GM12891 (cell line): ENCODE results near the gene ARHGAP15.

Source experiments
- DNase-seq: peaks from one replicate; pipeline ENCODE4 v3.0.0; 2011; ENCODE audit warnings: low spot score; ENCODE audit not compliant: insufficient read length
- FAIRE-seq: peaks from 2 replicates; lab custom pipeline; 2011; peaks lifted over from hg19 to GRCh38; lab: Jason Lieb, UNC
- PAX5 ChIP-seq: IDR thresholded peaks from 2 replicates; pipeline ENCODE4 v1.6.1; 2011; ENCODE audit warnings: low read length, moderate library complexity, mild to moderate bottlenecking; ENCODE audit not compliant: insufficient read depth, severe bottlenecking
- POLR2A ChIP-seq: IDR thresholded peaks from 2 replicates; pipeline ENCODE4 v1.6.1; 2011; ENCODE audit warnings: low read depth, low read length, control low read depth
- POLR2AphosphoS5 ChIP-seq: IDR thresholded peaks from 2 replicates; pipeline ENCODE4 v1.6.1; 2011; ENCODE audit warnings: low read depth, low read length, control low read depth
- POU2F2 ChIP-seq: IDR thresholded peaks from 2 replicates; pipeline ENCODE4 v1.6.1; 2011; ENCODE audit warnings: low read depth, mild to moderate bottlenecking, control low read depth, low read length, moderate library complexity
- SPI1 ChIP-seq: IDR thresholded peaks from 2 replicates; pipeline ENCODE4 v1.6.1; 2011; ENCODE audit warnings: low read depth, low read length, control low read depth
- TAF1 ChIP-seq: IDR thresholded peaks from 2 replicates; pipeline ENCODE4 v1.6.1; 2011; ENCODE audit warnings: low read depth, low read length, control low read depth

The ARHGAP15 gene

DNA sequence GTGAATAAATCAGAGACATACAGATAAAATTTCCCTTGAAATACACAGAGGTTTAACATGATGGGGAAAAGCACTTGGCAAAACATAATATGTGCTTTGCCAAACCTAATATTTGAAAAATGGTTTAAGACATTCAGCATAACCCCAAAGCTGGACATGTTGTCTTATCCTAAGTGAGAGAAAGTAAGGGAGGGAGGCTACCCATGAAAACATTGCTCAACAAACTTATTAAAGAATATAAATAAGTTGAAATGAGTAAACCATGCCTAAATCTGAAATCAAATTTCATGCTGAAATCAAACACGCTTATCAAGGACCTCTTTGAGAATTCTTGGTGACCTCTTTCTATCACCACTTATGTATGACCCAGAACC, 81.2 kb downstream of the ARHGAP15 start:
- TF ChIP-seq POLR2A (no peak), SPI1 (no peak), PAX5 (no peak), POLR2AphosphoS5 (no peak)
- no peak for FAIRE-seq
- DNase-seq: no peak

DNA sequence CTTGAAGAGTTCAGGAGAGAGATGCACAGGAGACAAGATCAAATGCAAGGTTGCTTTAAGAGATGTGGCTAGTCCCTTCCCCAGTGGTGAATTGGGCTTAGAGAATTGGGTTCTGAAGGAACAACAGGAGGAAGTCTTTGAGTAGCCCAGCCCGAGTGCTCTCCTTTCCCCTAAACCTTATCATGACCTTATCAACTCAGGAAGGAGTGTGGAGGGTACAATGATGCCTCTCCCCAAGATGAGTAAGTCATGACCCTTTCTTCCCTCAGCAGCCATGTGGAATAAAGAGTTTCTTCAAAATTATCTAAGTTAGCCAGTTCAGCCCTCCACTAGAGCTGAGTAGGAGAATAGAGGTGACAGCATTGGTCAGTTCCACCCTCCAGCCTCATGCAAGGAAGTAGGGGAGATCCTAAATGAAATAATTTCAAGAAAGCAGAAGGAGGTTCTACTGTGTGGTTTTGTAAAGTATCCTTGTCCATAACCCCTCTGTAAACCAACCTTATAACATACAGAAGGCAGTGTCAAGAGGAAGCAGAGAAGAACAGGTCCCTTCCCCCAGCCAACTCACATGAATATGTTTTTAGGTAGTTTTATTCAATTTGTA, 88.4 kb downstream of the ARHGAP15 start:
- no peak for FAIRE-seq
- TF ChIP-seq POLR2A: no peak
- TF ChIP-seq POLR2AphosphoS5: no peak
- no peak for TF ChIP-seq SPI1
- TF ChIP-seq PAX5: no peak
- TF ChIP-seq POU2F2: no peak
- no peak for TF ChIP-seq TAF1
- DNase-seq: no peak

GRCh38 chr2:143218621-143219020, 89.4 kb downstream of the ARHGAP15 start:
- DNase-seq (no peak), FAIRE-seq (peak; percentile 78)
- TF ChIP-seq TAF1: no peak
- no peak for TF ChIP-seq POU2F2
- no peak for TF ChIP-seq POLR2A

- DNase-seq (no peak), FAIRE-seq (no peak)
- TF ChIP-seq POLR2AphosphoS5 (no peak), TAF1 (no peak), SPI1 (no peak), PAX5 (no peak)
These were observed 90.0 kb downstream of the ARHGAP15 start for GRCh38 chr2:143219266-143219665.

- no peak for TF ChIP-seq POU2F2
- no peak for TF ChIP-seq POLR2AphosphoS5
- no peak for TF ChIP-seq POLR2A
- TF ChIP-seq TAF1: no peak
- no peak for TF ChIP-seq PAX5
- TF ChIP-seq SPI1: no peak
- DNase-seq (no peak), FAIRE-seq (no peak)
These were observed 94.3 kb downstream of the ARHGAP15 start for GRCh38 chr2:143223556-143223955.

- TF ChIP-seq TAF1 (no peak), SPI1 (no peak), POLR2AphosphoS5 (no peak), PAX5 (no peak), POU2F2 (no peak), POLR2A (no peak)
- DNase-seq (no peak), FAIRE-seq (no peak)
These were observed 96.7 kb downstream of the ARHGAP15 start for GRCh38 chr2:143225931-143226330.

DNA sequence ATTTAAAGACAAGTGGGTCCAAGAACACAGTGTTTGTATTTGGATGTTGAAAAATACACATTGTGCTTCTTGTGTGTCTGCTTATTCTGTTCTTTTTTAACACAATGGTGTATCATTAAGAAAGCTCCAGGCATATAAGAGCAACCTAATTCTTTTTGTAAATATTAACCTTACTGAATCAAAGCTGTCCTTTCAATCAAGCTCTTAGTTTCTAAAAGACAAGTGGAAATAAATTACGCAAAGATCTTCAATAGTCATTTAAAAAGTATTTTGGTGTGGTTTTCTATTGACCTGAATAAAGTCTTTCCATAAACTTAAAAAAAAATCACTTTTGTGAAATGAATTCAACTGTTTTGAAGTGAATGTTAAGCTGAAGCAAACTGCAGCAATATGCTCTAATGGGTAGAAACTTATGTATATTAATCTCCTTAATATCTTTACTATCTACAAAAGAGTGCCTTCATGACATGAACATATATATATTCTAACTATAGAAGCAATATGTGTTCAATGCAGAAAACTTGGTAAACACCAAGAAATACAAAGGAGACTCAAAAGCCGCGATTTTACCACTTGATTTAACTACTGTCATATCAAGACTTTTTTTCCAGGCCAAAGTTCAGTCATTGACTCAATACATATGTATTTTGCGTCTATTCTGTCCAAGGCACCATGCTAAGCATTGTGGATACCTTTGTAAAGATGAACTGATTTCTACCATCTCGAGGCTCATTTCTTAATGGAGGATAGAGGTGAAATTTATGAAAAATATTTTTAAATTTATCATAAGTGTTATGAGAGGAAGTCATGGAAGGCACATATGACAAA, 97.7 kb downstream of the ARHGAP15 start:
- FAIRE-seq (no peak), DNase-seq (no peak)
- TF ChIP-seq POU2F2: no peak
- no peak for TF ChIP-seq SPI1
- no peak for TF ChIP-seq POLR2A

DNA sequence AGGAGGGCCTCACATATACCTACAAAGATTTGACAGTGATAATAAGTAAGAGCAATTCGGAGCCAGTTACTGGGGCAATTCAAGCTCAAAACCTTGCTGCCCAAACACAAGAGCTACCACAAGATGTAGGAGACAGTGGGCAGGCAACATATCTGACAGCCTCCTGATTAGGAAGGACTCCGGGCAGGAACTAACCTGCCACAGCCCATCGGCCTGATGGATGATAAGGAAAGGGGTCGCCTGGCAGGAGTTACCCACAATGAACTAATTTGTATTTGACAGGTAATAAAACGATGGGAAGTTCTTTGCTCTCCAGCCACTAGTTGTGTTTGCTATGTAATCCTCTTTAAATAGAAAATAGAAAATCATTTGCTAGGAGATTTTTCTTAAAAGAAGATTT, 100.2 kb downstream of the ARHGAP15 start:
- DNase-seq (no peak), FAIRE-seq (no peak)
- TF ChIP-seq POLR2A (no peak), POLR2AphosphoS5 (no peak), POU2F2 (no peak), TAF1 (no peak), SPI1 (no peak), PAX5 (no peak)

- FAIRE-seq: no peak
- DNase-seq: no peak
- TF ChIP-seq TAF1 (no peak), POLR2AphosphoS5 (no peak), POLR2A (no peak)
These were observed 100.7 kb downstream of the ARHGAP15 start for GRCh38 chr2:143229952-143230351.

- FAIRE-seq (peak; percentile 52), DNase-seq (no peak)
- TF ChIP-seq POLR2A: no peak
- TF ChIP-seq POU2F2: no peak
- TF ChIP-seq POLR2AphosphoS5: no peak
- no peak for TF ChIP-seq PAX5
- no peak for TF ChIP-seq TAF1
- no peak for TF ChIP-seq SPI1
These were observed 101.5 kb downstream of the ARHGAP15 start for GRCh38 chr2:143230506-143231253.
